ENCODE measurements around the gene PRDM15.
"Not testable (repeated sequence)": the region's sequence is repeated elsewhere in the genome, so short reads cannot be mapped to it uniquely, and the experiment has no call there.

PRDM15 gene

GRCh38 chr21:41795726-41796125 lies 83.4 kb downstream of the PRDM15 start:
- H3K27ac ChIP-seq = no peak overlapping the region
- no peak for DNase-seq (ENCODE audit: low read depth, low spot score)

DNA sequence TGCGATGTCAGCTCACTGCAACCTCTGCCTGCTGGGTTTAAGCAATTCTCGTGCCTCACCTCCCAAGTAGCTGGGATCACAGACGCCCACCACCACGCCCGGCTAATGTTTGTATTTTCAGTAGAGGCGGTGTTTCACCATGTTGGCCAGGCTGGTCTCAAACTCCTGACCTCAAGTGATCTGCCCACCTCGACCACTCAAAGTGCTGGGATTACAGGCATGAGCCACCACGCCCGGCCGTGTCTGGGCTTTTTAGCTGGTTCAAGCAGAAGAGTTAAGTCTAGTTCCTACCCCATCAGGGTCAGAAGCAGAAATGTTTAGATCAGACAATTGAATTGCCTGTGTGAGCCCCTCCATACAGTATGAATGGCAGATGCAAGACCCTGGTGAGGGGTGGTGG lies 84.5 kb downstream of the PRDM15 start:
- no peak overlapping the region for H3K27ac ChIP-seq
- DNase-seq (ENCODE audit: low read depth, low spot score) = no peak

- H3K27ac ChIP-seq = no peak overlapping the region
- no peak for DNase-seq (ENCODE audit: low read depth, low spot score)
Measured at GRCh38 chr21:41792711-41793110, 86.4 kb downstream of the PRDM15 start.

GRCh38 chr21:41786509-41786987 lies 92.6 kb downstream of the PRDM15 start:
- peak overlapping the region; percentile 84 for H3K27ac ChIP-seq
- peak; percentile 98 for DNase-seq (ENCODE audit: low read depth, low spot score)

GRCh38 chr21:41785262-41785661 lies 93.9 kb downstream of the PRDM15 start:
- DNase-seq (ENCODE audit: low read depth, low spot score); H3K27ac ChIP-seq: not testable (repeated sequence)

DNA sequence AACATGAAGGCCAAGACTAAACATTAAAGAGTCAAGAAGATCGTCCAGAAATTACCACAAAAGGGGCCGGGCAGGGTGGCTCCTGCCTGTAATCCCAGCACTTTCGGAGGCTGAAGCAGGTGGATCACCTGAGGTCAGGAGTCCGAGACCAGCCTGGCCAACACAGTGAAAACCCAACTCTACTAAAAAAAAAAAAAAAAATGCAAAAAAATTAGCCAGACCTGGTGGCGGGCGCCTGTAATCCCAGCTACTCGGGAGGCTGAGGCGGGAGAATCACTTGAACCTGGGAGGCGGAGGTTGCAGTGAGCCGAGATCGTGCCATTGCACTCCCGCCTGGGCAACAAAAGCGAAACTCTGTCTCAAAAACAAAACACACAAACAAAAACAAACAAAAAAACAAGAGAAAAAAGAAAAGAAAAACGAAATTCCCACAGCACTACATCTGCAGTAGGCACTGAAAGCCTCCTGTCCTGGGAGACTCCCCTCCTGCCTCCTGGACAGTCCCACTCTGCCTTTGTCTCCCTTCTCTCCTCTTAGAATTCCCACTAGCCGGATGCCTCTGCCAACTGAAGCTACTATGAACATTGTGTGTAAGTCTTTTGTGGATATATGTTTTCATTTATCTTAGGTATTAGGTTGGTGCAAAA lies 94.6 kb downstream of the PRDM15 start:
- H3K27ac ChIP-seq = peak overlapping the region; percentile 71
- no peak for DNase-seq (ENCODE audit: low read depth, low spot score)

- peak; percentile 97 for DNase-seq (ENCODE audit: low read depth, low spot score)
- peak overlapping the region; percentile 71 for H3K27ac ChIP-seq
Measured at GRCh38 chr21:41783476-41784180, 95.5 kb downstream of the PRDM15 start.

GRCh38 chr21:41781050-41781410 lies 98.1 kb downstream of the PRDM15 start:
- no peak overlapping the region for H3K27ac ChIP-seq
- no peak for DNase-seq (ENCODE audit: low read depth, low spot score)

DNA sequence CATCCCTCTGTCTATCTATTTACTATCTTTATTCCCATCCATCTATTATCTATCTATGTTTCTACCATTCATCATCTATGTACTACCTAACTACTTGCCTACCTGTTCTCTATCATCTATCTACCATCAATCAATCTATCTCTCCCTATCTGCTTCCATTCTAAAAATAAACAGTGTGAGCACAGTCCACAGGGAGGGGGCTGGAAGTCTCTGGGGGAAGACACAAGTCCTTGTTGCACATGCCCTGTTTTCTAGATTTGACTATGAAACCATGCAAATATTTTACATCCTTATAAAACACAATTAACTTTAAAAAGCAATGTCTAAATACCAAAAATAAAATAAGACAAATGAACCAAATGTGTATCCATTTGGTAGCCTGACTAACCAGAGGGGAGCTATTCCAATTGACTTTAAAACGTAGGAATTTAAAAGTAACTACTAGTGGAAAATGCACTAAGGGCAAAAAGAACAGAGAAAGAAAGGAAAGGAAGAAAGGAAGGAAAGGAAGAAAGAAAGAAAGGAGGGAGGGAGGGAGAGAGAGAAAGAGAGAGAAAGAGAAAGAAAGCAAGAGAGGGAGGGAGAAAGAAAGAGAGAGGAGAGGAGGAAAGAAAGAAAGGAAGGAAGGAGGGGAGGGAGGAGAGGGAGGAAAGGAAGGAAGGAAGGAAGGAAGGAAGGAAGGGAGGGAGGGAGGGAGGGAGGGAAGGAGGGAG lies 98.7 kb downstream of the PRDM15 start:
- no peak for DNase-seq (ENCODE audit: low read depth, low spot score)
- H3K27ac ChIP-seq = no peak overlapping the region

GRCh38 chr21:41779659-41780058 lies 99.5 kb downstream of the PRDM15 start:
- no peak for DNase-seq (ENCODE audit: low read depth, low spot score)

DNA sequence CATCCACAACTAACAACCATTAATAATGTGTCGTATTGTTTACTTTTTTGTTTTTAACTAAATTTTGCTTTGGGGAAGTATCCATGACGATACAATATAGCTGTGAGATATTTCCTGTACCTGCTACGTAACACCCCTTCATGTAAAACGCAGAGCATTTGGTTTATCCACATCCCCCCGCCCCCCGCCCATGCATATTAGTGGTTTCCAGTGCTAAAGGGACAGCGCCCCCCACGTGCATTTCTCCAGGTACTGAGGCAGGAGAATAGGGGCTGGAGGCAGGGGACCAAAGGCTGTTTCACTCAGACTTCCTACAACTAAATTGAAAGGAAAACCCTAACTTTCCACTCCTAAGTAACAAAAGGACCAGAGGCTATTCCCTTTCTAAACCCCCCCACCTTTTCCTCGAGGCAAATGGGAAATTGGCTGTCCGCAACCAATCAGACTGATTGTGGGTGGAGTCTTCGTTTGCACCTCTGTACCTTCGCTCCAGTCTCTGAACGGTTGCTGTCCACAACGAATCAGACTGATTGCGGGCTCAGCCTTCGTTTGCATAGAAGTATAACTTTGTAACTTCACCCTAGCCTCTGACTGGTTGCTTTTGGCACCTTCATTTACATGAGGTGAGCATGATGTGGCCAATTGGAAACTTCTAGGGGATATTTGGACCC lies 100.1 kb downstream of the PRDM15 start:
- H3K27ac ChIP-seq = no peak overlapping the region
- DNase-seq (ENCODE audit: low read depth, low spot score) = no peak

More at GRCh38 chr21:41779659-41780058, 99.5 kb downstream of the PRDM15 start:
- H3K27ac ChIP-seq = no peak overlapping the region

DNA sequence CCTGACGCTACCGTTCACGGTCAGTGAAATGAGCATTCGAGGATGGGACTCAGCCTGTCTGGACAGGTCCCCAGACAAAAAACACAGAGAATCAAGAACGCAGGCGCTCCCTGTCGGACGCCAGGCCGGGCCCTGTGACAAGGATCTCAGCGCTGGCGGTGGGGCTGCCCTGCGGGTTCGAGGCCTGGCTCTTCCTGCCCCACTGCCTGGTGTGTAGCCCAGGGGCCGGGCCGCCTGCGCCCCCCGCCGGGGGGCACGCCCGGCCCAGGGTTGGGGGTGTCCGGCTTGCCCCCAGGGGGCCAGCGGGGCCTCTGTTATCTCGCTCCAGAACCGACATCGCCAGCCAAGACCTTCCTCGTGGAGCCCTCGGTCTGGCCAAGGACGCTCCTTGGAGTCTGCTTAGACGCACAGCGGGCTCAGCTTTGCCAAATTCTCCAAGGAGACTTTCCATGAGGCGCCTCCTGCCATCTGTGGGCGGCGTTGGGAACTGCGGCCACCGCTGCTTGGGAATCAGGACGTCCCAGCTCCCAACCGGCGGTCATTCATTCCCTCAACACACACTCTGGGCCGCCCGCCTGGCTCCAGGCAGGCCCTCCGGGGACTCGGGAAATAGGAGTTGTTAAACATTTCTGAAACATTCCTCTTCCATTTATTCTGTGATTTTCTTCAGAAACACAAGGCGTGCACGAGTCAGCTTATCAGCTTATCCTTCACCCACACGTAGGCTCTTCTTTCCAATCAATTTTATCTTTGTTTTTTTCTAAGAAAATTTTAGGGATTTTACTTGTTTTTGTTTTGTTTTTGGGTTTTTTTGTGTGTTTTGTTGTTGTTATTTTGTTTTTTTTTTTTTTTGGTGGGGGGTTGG lies 101.0 kb downstream of the PRDM15 start:
- peak overlapping the region; percentile 57 for H3K27ac ChIP-seq
- no peak for DNase-seq (ENCODE audit: low read depth, low spot score)

GRCh38 chr21:41776778-41777177 lies 102.4 kb downstream of the PRDM15 start:
- DNase-seq (ENCODE audit: low read depth, low spot score) = no peak
- H3K27ac ChIP-seq = no peak overlapping the region

GRCh38 chr21:41775149-41775472 lies 104.0 kb downstream of the PRDM15 start:
- no peak overlapping the region for H3K27ac ChIP-seq
- no peak for DNase-seq (ENCODE audit: low read depth, low spot score)

DNA sequence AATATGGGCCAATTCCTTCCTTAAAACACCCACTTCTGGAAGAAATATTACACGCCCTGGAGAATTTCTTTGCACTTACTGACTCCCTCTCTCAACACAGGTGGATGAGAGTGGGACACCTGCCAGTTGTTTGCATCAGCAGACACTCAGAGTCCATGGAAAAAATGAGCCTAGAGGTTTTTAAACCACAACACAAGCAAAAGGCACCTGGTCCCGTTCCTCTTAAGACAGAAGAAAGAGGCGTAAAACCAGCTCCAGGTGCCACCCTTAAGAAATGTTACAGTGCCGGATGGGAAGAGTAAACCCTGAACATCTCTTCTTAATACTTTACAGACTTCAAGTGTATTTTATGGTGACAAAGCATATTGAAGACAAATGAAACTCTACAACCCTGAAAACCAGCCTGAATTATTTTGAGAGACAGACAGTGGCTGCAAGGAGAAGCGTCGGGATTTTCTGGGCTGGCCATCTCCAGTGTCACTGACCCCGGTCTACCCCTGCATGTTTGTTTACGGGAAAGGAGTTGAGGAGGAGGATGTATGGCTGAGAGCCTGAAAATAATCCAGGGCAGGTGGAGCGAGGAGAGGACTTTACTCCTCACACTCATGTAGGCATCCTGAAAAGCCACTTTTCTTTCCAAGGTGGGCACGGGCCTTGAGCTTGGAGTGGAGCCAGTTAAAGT lies 104.5 kb downstream of the PRDM15 start:
- DNase-seq (ENCODE audit: low read depth, low spot score) = no peak
- no peak overlapping the region for H3K27ac ChIP-seq

- no peak for DNase-seq (ENCODE audit: low read depth, low spot score)
- no peak overlapping the region for H3K27ac ChIP-seq
Measured at GRCh38 chr21:41772351-41773080, 106.6 kb downstream of the PRDM15 start.

- no peak for DNase-seq (ENCODE audit: low read depth, low spot score)
- H3K27ac ChIP-seq = no peak overlapping the region
Measured at GRCh38 chr21:41771625-41771945, 107.6 kb downstream of the PRDM15 start.

GRCh38 chr21:41770901-41771624 lies 108.1 kb downstream of the PRDM15 start:
- DNase-seq (ENCODE audit: low read depth, low spot score) = no peak
- H3K27ac ChIP-seq = no peak overlapping the region

All from epithelial cell of prostate (primary cell).